Tibial nerve (tissue), 4 donors: ENCODE results near the gene DUSP14.

Source experiments
- EP300 ChIP-seq, 2 donors: sonication (generic); formaldehyde crosslinking; IDR thresholded peaks; one replicate each; pipeline ENCODE4 v1.6.1; 2017; ENCODE audit warnings: antibody characterized with exemption in 2 of 2, mild to moderate bottlenecking in 1 of 2
- TF ChIP-seq, protein P1 (sequence below), 5 experiments: fragments of 200-600 bp in 3 of 5; fragments of 450-650 bp in 2 of 5; sonication (generic) in 3 of 5; IDR thresholded peaks; one replicate each; pipeline ENCODE4 v1.5.1; 2016 to 2019; ENCODE audit warnings: antibody characterized with exemption in 5 of 5, mild to moderate bottlenecking in 3 of 5, moderate library complexity in 2 of 5

DNA sequence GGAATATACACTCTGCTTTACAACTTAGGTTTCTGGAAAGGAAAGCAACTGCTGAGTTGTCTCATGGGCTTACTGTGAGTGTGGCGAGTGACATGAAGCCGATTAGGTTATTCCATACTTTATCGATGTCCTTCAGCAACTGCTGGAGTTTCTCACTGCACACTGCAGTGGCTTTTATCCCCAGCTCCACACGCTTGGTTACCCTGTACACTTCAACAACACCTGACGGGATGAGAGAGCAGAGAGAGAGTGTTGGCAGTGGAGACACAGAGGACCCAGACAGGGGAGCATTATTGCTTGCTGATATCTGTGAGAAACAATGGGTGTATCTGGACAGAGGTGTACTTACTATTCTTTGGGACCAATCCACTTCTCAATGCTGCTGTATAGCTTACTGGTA is 46.2 kb downstream of the DUSP14 start:
- TF ChIP-seq, protein P1, sequence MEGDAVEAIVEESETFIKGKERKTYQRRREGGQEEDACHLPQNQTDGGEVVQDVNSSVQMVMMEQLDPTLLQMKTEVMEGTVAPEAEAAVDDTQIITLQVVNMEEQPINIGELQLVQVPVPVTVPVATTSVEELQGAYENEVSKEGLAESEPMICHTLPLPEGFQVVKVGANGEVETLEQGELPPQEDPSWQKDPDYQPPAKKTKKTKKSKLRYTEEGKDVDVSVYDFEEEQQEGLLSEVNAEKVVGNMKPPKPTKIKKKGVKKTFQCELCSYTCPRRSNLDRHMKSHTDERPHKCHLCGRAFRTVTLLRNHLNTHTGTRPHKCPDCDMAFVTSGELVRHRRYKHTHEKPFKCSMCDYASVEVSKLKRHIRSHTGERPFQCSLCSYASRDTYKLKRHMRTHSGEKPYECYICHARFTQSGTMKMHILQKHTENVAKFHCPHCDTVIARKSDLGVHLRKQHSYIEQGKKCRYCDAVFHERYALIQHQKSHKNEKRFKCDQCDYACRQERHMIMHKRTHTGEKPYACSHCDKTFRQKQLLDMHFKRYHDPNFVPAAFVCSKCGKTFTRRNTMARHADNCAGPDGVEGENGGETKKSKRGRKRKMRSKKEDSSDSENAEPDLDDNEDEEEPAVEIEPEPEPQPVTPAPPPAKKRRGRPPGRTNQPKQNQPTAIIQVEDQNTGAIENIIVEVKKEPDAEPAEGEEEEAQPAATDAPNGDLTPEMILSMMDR (IDR thresholded peaks at IDR 0.05): no peak
- no peak for TF ChIP-seq EP300 (IDR thresholded peaks at IDR 0.05)
